ENCODE results near the gene ADGRL4. TPM values are rescaled to one million over a fixed set of nuclear protein-coding genes. Genes with fewer than 3 reads are reported as not detected.
"Not testable (repeated sequence)": the region's sequence is repeated elsewhere in the genome, so short reads cannot be mapped to it uniquely, and the experiment has no call there.

Gene ADGRL4
- total and polyA plus RNA-seq, 4 donors, result 0.25 to 60.4 (median 16.7) TPM

- Histone ChIP-seq H3K4me3 (ENCODE audit: low read length in 2 of 2) (no peak overlapping the region), H3K36me3 (ENCODE audit: control insufficient read depth in 1 of 2, insufficient read depth in 2 of 2, low read length in 1 of 2) (no peaks in the 10 kb centered on the region), H3K27me3 (ENCODE audit: control insufficient read depth in 1 of 2, insufficient read depth in 2 of 2, low read length in 1 of 2) (no peaks in the 10 kb centered on the region), H3K27ac (ENCODE audit: low read depth in 1 of 2, low read length in 2 of 2) (no peak overlapping the region), H3K4me1 (ENCODE audit: control insufficient read depth in 1 of 2, insufficient read depth in 2 of 2, low read length in 2 of 2) (no peaks in the 10 kb centered on the region), H3K9me3 (ENCODE audit: control insufficient read depth, low read length) (peaks cover 2% of the 10 kb centered on the region)
- intact Hi-C loops (cut with DNase I), result no loop called here
- WGBS, 2 donors, result 79 to 85% methylated on average over 2 of the region's 2 CpGs
- DNase-seq (no peak), ATAC-seq (ENCODE audit: low FRiP score) (no peak)
Measured at GRCh38 chr1:78972723-78973122, 33.8 kb downstream of the ADGRL4 start.

DNA sequence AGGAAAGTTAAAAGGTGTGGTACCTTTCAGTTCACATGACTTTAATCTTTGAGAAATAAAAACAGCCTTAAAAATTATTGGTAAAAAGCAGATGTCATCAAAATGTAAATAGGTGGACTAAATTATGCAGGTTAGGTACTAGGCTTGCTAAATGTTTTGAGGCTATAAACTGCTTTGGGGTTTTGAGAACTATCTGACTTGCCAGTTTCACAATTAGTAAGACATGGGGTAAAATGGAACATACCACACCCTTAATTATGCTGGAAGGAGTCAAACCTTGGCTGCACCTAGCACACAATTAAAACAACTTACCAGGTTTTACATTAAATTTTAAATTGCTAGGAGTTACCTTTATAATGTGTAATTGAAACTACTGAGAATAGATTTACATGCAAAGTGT is 39.4 kb downstream of the ADGRL4 start:
- intact Hi-C loops (cut with DNase I); H3K36me3 ChIP-seq (ENCODE audit: control insufficient read depth in 1 of 2, insufficient read depth in 2 of 2, low read length in 1 of 2); DNase-seq; H3K27ac ChIP-seq (ENCODE audit: low read depth in 1 of 2, low read length in 2 of 2); H3K4me1 ChIP-seq (ENCODE audit: control insufficient read depth in 1 of 2, insufficient read depth in 2 of 2, low read length in 2 of 2); H3K9me3 ChIP-seq (ENCODE audit: control insufficient read depth, low read length); H3K4me3 ChIP-seq (ENCODE audit: low read length in 2 of 2); H3K27me3 ChIP-seq (ENCODE audit: control insufficient read depth in 1 of 2, insufficient read depth in 2 of 2, low read length in 1 of 2); ATAC-seq (ENCODE audit: low FRiP score): not testable (repeated sequence)

- ATAC-seq (ENCODE audit: low FRiP score), result no peak
- intact Hi-C loops (cut with DNase I), result no loop called here
- Histone ChIP-seq H3K4me3 (ENCODE audit: low read length in 2 of 2) (no peak overlapping the region), H3K9me3 (ENCODE audit: control insufficient read depth, low read length) (no peaks in the 10 kb centered on the region), H3K27me3 (ENCODE audit: control insufficient read depth in 1 of 2, insufficient read depth in 2 of 2, low read length in 1 of 2) (no peaks in the 10 kb centered on the region), H3K36me3 (ENCODE audit: control insufficient read depth in 1 of 2, insufficient read depth in 2 of 2, low read length in 1 of 2) (no peaks in the 10 kb centered on the region), H3K4me1 (ENCODE audit: control insufficient read depth in 1 of 2, insufficient read depth in 2 of 2, low read length in 2 of 2) (no peaks in the 10 kb centered on the region), H3K27ac (ENCODE audit: low read depth in 1 of 2, low read length in 2 of 2) (no peak overlapping the region)
- WGBS, 2 donors, result 30 to 35% methylated on average over 2 of the region's 2 CpGs
- DNase-seq, result no peak
Measured at GRCh38 chr1:78958711-78959110, 47.8 kb downstream of the ADGRL4 start.

DNA sequence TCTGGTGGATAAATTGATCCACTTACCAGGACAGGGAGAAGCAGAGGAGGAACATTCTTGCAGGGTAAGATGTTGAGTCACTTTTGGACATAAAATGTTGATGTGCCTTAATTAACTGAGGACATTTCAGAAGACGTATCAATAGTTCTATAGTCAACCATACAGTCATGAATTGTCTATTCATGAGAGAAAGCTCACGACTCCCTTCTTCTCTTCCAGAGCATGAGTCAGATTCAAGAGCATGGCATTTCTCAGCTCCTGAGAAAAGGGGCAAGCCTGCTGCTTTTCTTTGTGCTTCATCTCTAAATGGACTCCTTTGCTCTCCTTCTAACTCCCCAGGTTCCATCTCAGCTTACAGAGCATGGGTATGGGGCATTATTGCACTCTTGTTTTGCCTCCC is 55.7 kb downstream of the ADGRL4 start:
- no peaks in the 10 kb centered on the region for H3K36me3 ChIP-seq (ENCODE audit: control insufficient read depth in 1 of 2, insufficient read depth in 2 of 2, low read length in 1 of 2)
- H3K4me1 ChIP-seq (ENCODE audit: control insufficient read depth in 1 of 2, insufficient read depth in 2 of 2, low read length in 2 of 2), result no peaks in the 10 kb centered on the region
- no peak for DNase-seq
- ATAC-seq (ENCODE audit: low FRiP score), result no peak
- H3K4me3 ChIP-seq (ENCODE audit: low read length in 2 of 2), result no peak overlapping the region
- no peaks in the 10 kb centered on the region for H3K9me3 ChIP-seq (ENCODE audit: control insufficient read depth, low read length)
- no peak overlapping the region for H3K27ac ChIP-seq (ENCODE audit: low read depth in 1 of 2, low read length in 2 of 2)
- 80 to 85% methylated on average over 2 of the region's 2 CpGs for WGBS, 2 donors
- intact Hi-C loops (cut with DNase I), result no loop called here
- no peaks in the 10 kb centered on the region for H3K27me3 ChIP-seq (ENCODE audit: control insufficient read depth in 1 of 2, insufficient read depth in 2 of 2, low read length in 1 of 2)

- intact Hi-C loops (cut with DNase I), result no loop called here
- H3K36me3 ChIP-seq (ENCODE audit: control insufficient read depth in 1 of 2, insufficient read depth in 2 of 2, low read length in 1 of 2), result no peaks in the 10 kb centered on the region
- ATAC-seq (ENCODE audit: low FRiP score), result no peak
- no peak for DNase-seq
- H3K27me3 ChIP-seq (ENCODE audit: control insufficient read depth in 1 of 2, insufficient read depth in 2 of 2, low read length in 1 of 2), result no peaks in the 10 kb centered on the region
- H3K9me3 ChIP-seq (ENCODE audit: control insufficient read depth, low read length), result no peaks in the 10 kb centered on the region
- WGBS, 2 donors, result 9 to 15% methylated on average over 2 of the region's 2 CpGs
- no peak overlapping the region for H3K4me3 ChIP-seq (ENCODE audit: low read length in 2 of 2)
- no peak overlapping the region for H3K27ac ChIP-seq (ENCODE audit: low read depth in 1 of 2, low read length in 2 of 2)
- H3K4me1 ChIP-seq (ENCODE audit: control insufficient read depth in 1 of 2, insufficient read depth in 2 of 2, low read length in 2 of 2), result no peaks in the 10 kb centered on the region
Measured at GRCh38 chr1:78949227-78949626, 57.3 kb downstream of the ADGRL4 start.

GRCh38 chr1:78919150-78919549 is 87.4 kb downstream of the ADGRL4 start:
- Histone ChIP-seq H3K4me1 (ENCODE audit: control insufficient read depth in 1 of 2, insufficient read depth in 2 of 2, low read length in 2 of 2) (no peaks in the 10 kb centered on the region), H3K27ac (ENCODE audit: low read depth in 1 of 2, low read length in 2 of 2) (no peak overlapping the region), H3K27me3 (ENCODE audit: control insufficient read depth in 1 of 2, insufficient read depth in 2 of 2, low read length in 1 of 2) (no peaks in the 10 kb centered on the region), H3K9me3 (ENCODE audit: control insufficient read depth, low read length) (no peaks in the 10 kb centered on the region), H3K4me3 (ENCODE audit: low read length in 2 of 2) (no peak overlapping the region), H3K36me3 (ENCODE audit: control insufficient read depth in 1 of 2, insufficient read depth in 2 of 2, low read length in 1 of 2) (no peaks in the 10 kb centered on the region)
- intact Hi-C loops (cut with DNase I), result no loop called here
- DNase-seq (no peak), ATAC-seq (ENCODE audit: low FRiP score) (no peak)
- WGBS, 2 donors, result 76 to 78% methylated on average over 3 of the region's 3 CpGs

DNA sequence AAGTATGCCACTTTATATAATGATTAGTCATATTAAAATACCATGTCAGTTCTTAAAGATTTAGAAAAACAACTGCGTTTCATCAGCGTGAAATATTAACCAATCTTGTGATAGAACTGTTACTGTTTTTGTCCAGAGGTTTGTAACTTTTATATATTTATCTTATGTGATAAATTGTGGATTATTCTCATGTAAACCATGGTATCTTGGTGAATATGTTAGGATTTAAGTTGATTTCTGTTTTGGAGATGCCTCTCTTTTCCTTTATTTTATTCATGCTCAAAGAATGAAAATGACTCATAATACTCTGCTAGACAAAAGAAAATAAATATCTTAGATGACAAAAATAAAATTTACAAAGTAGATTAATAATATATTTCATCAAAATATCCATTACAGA is 88.4 kb downstream of the ADGRL4 start:
- intact Hi-C loops (cut with DNase I), result no loop called here
- no peaks in the 10 kb centered on the region for H3K4me1 ChIP-seq (ENCODE audit: control insufficient read depth in 1 of 2, insufficient read depth in 2 of 2, low read length in 2 of 2)
- no peaks in the 10 kb centered on the region for H3K36me3 ChIP-seq (ENCODE audit: control insufficient read depth in 1 of 2, insufficient read depth in 2 of 2, low read length in 1 of 2)
- no peak overlapping the region for H3K4me3 ChIP-seq (ENCODE audit: low read length in 2 of 2)
- H3K27me3 ChIP-seq (ENCODE audit: control insufficient read depth in 1 of 2, insufficient read depth in 2 of 2, low read length in 1 of 2), result no peaks in the 10 kb centered on the region
- H3K27ac ChIP-seq (ENCODE audit: low read depth in 1 of 2, low read length in 2 of 2), result no peak overlapping the region
- ATAC-seq (ENCODE audit: low FRiP score), result no peak
- no peak for DNase-seq
- 28 to 34% methylated on average over 2 of the region's 2 CpGs for WGBS, 2 donors
- H3K9me3 ChIP-seq (ENCODE audit: control insufficient read depth, low read length), result no peaks in the 10 kb centered on the region

DNA sequence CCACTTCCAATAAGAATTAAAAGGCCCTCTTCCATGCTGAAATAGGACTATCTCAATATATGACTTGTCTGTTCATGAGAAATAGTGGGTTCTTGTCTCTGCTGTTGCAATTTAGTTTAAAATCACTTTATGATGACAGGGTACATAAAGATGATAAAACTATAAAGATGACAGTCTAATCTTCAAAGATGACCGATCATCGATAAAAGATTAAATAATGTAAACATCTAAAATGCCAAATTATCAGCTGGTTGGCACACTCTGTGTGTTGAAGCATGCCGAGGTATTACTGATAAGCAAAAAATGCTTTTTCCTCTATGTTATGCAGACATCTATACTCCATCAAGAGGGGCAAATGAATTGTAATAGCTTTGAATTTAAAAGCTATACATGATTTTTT is 89.5 kb downstream of the ADGRL4 start:
- Histone ChIP-seq H3K4me3 (ENCODE audit: low read length in 2 of 2) (no peak overlapping the region), H3K9me3 (ENCODE audit: control insufficient read depth, low read length) (no peaks in the 10 kb centered on the region), H3K36me3 (ENCODE audit: control insufficient read depth in 1 of 2, insufficient read depth in 2 of 2, low read length in 1 of 2) (no peaks in the 10 kb centered on the region), H3K27me3 (ENCODE audit: control insufficient read depth in 1 of 2, insufficient read depth in 2 of 2, low read length in 1 of 2) (no peaks in the 10 kb centered on the region), H3K4me1 (ENCODE audit: control insufficient read depth in 1 of 2, insufficient read depth in 2 of 2, low read length in 2 of 2) (no peaks in the 10 kb centered on the region), H3K27ac (ENCODE audit: low read depth in 1 of 2, low read length in 2 of 2) (no peak overlapping the region)
- no peak for DNase-seq
- 29 to 33% methylated on average over 3 of the region's 3 CpGs for WGBS, 2 donors
- intact Hi-C loops (cut with DNase I), result no loop called here
- no peak for ATAC-seq (ENCODE audit: low FRiP score)

- Histone ChIP-seq H3K27ac (ENCODE audit: low read depth in 1 of 2, low read length in 2 of 2) (no peak overlapping the region), H3K27me3 (ENCODE audit: control insufficient read depth in 1 of 2, insufficient read depth in 2 of 2, low read length in 1 of 2) (no peaks in the 10 kb centered on the region), H3K9me3 (ENCODE audit: control insufficient read depth, low read length) (no peaks in the 10 kb centered on the region), H3K36me3 (ENCODE audit: control insufficient read depth in 1 of 2, insufficient read depth in 2 of 2, low read length in 1 of 2) (no peaks in the 10 kb centered on the region), H3K4me1 (ENCODE audit: control insufficient read depth in 1 of 2, insufficient read depth in 2 of 2, low read length in 2 of 2) (no peaks in the 10 kb centered on the region), H3K4me3 (ENCODE audit: low read length in 2 of 2) (no peak overlapping the region)
- intact Hi-C loops (cut with DNase I), result no loop called here
- 86 to 88% methylated on average over 2 of the region's 2 CpGs for WGBS, 2 donors
- no peak for ATAC-seq (ENCODE audit: low FRiP score)
- no peak for DNase-seq
Measured at GRCh38 chr1:78913950-78914349, 92.6 kb downstream of the ADGRL4 start.

Measured in aorta (tissue), 5 donors.